DMS153 (cell line): ENCODE results near the gene VPS51.

Source experiments
- DNase-seq: peaks from one replicate; lab custom pipeline; 2025; lab: John Stamatoyannopoulos, UW

The VPS51 gene

DNA sequence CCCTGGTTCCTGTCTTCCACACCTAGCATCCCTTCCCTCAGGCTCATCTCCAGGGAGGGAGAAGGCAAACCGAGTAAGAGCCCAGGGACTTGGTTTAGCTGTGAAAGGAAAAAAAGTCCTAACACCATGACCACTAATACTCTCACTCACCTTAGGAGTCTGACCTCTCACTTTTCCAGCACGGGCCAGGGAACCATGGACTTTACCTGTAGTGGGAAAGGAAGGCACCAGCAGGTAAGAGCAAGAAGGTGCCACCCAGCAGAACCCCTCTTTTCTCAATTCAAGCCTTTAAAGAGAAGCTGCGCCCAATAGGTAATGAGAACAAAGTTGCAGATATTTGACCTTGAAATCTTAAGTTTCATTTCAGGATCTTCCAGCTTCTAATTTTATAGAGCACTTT lies 24.8 kb downstream of the VPS51 start:
- no peak for DNase-seq

DNA sequence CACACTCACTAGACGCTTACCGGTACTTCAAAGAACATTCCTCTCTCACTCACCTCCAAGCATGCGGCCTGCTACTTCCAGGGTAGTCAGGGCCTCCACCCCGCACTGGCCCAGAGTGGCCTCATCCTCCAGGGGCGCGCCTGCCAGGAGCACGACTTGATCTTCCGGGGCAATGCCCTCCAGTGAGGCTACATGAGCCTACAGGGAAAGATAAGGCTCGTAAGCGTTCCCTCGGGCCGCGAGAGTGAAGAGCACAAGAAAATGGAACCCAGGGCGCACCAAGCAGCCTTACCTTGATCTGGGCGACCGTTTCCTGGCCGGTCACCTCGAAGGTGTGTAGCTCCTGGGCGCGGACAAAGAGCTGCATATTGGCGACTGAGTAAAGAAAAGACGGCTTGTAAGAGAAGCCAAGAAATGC lies 25.4 kb downstream of the VPS51 start:
- no peak for DNase-seq

DNA sequence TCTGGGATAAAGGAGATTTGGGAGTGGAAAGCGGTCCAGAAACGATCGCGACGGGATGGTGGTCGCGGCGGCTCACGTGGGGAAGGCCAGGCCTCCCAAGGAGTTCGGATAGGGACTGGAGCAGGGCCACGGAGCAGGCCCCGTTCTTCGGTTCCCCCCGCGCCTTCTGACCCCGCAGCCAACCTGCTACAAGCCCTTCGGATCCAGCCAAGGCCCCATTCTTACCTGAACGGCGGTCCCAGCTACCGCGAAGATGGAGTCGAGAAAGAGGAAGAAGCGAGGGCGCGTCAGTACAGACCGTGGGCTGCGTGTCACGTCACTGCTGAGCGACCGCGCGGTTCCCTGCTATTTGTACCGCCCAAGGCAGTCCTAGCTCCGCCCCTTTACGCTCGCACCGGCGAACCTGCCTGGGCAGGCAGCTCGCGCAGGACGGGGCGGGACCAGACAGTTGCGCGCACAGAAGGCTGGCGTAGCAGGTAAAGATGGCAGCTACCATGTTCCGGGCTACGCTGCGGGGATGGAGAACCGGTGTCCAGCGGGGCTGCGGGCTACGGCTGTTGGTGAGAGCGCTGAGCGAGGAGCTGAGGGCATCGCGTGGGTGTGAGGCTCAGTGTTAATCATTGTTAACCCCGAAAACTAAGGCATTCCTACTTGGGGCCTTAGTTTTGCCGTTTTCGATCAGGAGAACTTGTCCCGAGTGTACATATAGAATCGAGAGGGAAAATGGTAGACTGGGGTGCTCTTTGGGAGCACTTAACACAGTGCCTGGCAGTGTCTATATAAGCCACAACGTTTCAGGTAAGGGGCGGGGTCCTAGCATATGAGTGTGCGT lies 26.1 kb downstream of the VPS51 start, which contains the start of the genes FAU and MRPL49:
TSS of gene FAU (minus strand) at position 270 of the 832 bp plus-strand sequence. CDS start 321 bp downstream, outside the sequence.
TSS of gene MRPL49 (plus strand) at position 457 of the 832 bp plus-strand sequence. CDS start at position 483, 26 bp downstream.
- peak; percentile 95 for DNase-seq

DNA sequence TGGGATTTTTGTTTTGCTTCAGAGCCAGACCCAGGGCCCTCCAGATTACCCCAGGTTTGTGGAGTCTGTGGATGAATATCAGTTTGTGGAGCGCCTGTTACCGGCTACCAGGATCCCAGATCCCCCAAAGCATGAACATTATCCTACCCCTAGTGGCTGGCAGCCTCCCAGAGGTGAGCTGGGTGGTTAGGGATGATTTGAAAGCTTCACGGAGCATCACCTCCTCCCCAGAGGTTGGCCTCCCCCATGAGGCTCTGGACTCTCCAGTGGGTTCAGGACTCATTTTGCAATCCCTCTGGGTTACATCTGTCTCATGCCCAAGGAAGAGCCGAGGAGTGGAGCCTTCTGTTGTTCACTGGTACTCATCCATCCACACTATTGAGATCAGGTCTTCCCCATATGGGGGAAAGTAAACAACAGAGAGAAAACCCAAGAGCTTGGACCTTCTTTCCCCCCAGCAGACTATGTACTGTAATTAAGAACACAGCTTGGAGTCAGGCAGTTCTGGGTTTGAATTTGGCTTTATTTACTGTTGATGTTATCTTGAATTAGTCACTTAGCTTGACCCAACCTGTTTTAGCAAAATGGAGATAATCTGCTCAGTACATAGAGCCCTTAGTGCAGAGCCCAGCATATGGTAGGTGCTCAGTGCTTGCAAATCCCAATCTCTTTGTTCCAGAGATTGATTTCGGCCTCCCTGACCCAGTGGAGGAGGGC lies 28.6 kb downstream of the VPS51 start:
- DNase-seq, result no peak

DNA sequence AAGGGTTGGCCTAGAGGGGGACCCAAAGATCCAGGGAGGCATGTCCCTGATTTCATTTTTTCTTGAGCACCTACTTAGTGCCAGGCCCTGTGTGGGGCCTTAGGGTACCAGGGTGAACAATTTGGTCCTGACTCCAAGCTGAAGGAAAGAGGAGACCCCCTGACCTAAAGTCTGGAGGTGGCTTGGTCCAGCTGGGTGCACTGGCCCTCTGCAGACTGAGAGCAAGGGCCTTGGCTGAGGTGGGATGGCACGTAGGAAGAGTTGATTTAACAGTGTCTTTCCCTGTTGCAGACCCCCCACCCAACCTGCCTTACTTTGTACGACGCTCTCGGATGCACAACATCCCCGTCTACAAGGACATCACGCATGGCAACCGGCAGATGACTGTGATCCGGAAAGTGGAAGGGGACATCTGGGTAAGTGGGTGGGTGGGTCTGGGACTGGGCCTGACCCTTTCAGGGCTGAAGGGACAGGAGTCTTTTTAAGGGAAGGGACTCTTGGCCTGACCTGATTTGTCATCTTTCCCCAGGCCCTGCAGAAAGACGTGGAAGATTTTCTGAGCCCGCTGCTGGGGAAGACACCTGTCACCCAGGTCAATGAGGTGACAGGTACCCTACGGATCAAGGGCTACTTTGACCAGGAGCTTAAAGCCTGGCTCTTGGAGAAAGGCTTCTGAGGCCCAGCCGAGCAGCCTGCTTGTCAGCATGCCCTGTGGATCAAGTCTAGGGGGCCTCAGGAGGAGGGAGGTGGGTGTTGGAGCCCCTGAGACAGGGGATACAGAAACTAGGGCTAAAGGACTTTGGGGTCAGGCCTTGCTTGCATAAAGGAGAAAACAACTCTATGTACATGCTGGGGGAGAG lies 29.4 kb downstream of the VPS51 start:
- DNase-seq, result no peak

DNA sequence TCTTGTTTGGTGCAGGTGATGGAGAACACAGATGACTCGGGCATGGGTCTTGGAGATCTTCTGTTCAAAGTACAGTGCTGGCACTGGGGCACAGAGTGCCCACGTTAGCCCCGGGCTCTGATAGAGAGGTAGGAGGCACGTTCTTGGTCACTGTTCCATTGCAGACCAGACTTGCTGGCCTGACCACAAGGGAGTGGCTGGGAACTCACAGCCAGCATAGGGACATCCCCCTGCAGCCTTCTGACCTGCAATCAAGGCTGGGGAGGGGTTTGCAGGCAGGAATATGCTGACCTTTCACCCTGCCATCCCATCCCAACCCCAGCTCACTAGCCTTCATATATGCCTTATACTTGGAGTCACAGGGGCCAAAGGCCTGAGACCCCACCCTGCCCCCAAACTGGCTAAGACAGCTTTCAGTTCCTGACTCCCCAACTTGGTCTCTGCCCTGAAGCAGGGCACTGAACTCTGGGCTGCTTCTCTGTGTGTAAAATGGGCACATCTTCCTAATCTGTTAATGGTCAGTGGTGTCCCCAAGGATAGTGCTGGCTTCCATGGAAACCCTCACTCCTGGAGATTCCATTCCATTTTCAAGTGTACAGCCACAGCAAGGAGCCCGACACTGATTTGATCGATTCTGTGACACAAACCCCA lies 30.7 kb downstream of the VPS51 start:
- DNase-seq, result no peak

DNA sequence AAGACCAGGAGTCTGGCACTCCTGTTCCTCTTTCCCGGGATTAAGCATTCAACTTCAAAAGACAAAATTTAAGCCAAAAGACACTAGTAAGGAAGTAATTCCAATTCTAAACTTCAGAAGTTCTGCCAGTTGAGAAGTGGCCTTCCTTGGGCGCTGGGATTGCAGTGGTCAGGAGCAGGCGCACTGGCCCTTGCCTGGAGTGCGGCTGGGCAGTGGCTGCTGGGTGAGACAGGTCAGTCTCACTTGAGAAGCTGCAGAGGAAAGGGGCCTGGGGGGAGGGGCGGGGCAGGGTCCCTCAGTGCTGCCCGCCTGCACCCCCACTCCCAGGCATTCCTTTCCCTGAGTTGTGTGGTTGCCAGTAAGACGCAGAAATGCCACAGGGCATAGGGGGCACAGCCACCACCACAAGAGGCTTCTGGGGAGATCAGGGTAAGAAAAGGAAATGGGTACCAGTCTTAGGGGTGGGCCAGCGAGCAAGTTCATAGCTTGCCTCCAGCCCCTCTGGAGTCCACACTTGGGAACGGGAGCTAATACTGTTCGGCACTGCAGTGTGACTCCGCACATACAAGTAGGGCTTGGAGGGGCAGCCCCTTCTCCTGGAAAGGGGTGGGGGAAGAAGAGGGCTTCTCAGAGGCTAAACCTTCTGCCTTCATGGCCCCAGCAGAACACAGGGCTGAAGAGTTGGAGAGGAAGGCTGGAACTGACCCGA lies 31.6 kb downstream of the VPS51 start:
- DNase-seq, result no peak

DNA sequence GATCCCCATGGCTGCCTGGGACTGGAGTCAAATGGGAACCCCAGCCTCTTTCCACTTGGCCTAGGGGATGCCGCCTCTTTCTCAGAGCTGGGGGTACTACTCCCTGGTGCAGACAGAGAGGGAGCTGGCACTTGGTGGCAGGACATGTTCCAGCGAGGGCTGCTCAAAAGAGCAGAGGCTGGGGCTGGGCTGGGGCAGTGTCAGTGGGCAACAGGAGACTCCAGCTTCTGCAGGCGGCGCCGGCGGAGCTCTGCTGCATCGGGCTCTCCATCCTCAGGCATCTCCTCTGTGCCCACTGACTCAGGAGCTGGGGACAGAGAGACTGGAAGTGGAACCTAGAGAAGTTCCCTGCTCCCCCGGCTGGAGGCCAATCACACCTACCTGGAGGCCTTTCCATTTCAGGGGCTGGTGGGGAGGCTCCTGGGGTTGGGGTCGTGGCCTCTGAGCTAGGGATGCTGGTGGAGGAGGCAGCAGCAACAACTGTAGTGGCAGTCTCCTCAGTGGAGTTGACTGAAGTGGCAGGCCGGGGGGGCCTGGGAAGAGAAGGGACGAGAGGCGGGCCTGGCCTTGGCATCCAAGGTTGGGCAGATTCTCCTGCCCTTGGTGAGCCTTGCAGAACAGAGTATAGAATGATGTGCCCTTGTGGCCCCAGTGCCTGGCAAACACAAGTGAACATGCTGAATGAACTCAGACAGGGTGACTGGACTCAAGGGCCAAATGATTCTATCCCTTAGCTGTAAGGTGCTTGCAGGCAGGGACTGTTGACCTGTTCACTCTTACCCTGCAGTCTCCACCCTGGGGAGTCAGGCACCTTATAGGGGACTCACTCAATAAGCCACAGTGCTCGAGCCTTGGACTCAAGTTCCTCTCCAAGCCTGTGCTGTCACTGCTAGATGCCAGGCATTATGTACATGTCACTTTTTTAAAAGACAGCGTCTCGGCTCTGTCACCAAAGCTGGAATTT lies 32.5 kb downstream of the VPS51 start:
- DNase-seq, result no peak

DNA sequence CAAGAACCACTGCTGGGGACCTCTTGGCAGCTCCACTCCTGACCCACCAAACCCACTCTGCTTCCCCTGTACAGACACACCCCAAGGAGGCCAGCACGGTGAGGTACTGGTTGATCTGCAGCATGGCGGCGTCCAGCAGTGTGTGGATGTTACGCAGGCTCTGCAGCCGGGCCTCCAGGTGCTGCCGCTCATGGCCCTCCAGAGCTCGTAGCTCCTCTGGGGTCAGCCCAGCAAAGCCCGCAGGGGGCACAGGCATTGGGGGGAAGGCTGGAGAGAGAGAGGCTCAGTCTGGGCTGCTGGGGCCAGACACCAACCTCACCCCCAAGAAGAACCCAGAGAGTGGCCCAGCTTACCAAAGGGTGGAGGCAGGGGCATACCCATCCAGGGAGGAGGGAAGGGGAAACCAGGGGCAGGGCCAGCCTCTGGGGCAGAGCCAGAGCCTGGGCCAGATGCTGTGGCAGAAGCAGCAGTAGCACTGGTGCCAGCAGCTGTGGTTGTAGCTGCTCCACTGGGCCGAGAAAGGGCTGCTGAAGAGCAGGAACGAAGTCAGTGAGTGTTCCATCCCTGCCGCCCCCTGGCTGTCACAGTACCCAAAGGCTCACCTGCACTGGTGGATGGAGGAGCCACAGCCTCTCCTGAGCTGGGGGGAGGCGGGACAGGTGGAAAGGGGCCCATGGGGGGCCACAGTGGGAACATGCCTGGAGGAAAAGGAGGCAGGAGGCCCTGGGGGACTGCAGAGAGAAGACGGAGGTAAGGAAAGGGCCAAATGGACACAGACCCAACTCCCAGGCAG lies 33.8 kb downstream of the VPS51 start:
- DNase-seq, result no peak

DNA sequence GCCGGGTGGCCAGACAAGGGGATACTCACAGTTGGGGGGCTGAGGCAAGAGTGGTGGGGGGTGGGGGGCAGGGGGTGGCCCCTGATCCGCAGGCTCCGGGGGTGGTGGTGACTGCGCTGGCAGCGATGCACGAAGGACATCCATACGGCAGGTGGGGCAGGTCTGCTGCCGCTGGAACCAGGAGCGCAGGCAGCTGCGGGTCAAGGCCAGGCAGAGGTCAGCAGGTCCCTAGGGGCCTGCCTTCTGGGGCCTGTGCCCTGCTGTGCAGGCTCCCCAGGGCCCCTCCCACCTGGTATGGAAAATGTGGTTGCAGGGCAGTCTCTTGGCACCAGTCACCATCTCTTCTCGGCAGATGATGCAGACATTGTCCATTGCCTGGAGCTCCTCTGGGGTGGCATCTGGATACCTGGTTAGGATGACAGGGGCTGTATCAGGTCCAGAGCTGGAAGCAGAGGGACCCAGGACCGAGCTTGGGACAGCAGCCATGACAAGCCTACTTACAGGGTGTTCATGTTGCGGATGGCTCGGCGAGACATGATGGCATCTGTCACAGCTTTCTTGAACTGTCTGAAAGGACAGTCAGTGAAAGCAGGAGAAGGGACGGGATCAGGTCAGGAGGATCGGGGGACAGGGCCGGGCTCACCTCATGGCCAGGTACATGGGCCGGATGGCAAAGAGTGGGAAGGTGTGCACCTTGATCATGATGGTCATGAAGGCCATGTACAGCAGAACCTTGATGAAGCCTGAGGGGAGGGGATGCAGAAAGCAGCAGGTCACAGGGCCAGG lies 34.8 kb downstream of the VPS51 start:
- DNase-seq, result no peak

DNA sequence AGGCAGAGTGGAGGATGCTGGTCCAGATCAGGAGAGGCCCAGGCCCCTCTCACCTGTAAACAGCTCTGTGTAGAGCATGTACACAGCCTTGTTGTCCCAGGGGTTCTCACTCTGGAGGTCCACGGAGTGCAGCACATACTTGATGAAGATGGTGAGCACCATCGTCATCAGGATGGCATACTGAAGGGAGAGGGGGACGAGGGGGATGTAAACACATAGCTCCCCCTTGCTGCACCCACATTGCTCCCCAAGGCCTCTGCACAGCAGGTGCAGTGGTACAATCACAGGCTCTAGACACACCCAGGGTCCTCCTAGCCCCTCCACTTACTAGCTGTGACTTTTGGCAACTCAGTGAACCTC lies 35.4 kb downstream of the VPS51 start:
- DNase-seq, result no peak

DNA sequence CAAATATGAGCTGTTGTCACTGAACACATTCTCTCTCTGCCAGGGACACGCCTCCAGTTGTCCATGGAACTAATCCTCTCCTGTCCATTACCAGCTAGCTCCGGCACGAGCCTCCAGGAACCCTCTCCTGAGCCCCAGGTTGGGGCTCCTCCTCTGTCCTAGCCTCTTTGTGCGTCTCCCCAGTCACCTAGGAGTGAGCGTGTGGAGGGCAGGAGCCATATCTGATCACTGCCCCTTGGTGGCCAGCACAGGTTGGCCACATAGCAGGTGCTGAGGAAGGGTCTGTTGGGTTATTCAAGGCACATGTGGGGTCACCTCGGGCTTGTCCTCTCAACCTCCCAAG lies 35.9 kb downstream of the VPS51 start:
- no peak for DNase-seq

DNA sequence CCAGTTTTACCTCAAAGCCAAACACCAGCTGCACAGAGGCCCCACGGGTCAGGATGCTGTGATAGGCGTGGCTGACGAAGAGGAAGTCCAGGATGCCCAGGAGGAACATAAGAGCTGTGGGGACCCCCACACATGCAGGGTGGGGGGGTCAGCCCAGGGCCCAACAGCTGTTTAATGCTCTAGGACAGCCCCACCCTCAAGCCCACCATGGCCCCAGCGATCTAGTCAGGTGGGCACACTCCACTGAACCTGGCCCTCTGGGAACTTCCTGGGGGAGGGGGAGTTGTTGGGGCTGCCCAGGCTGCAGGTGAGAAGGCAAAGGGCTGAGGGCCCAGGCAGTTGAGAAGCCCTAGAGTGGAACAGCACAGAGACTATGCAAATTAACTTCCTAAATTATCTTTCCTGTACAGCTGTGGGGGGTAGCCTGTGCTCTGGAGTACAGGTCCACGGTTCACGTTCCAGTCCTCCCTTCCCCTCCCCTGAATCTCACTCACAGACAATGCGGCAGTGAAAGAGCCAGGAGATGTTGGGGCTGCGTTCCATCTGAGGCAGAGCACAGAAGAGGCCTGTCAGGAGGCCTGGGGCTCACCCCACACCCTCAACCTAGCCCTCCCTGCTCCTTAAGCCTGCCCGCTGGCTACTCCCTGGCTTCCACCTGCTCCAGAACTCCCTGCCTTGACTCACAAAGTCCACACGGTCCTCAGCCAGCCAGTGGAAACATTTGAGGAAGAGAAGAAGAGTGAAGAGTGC lies 36.4 kb downstream of the VPS51 start:
- no peak for DNase-seq

DNA sequence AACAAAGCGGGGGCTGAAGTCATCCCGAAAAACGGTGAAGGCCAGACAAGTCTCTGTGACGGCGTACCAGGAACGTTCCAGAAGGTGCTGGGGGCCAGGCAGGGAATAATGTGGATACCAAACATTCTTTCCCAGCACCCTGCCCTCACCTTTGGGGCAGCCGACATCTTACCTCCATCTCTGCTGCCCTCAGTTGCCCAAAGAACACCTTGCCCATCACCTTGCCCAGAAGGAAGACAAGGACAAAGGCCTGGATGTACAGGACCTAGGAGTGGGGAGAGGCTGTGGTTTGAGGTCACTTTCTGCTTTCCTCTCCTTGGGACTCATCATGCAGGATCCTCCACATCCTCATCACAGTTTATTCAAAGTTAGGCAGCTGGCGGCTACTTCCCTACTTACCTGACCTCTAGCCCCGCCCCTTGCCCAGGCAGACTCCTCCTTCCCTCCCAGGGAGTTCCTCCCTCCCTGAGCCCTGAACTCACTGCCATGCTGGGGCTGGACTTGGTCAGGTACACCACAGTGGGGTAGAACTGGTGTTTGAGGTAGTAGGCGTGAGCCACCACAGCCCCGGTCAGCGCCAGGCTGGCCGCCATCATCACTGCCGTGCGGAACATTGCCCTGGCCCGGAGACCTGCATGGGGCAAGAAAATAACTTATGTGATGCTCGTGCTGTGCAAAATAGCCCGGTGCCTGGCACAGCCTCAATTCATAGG lies 37.1 kb downstream of the VPS51 start:
- peak; percentile 6 for DNase-seq

DNA sequence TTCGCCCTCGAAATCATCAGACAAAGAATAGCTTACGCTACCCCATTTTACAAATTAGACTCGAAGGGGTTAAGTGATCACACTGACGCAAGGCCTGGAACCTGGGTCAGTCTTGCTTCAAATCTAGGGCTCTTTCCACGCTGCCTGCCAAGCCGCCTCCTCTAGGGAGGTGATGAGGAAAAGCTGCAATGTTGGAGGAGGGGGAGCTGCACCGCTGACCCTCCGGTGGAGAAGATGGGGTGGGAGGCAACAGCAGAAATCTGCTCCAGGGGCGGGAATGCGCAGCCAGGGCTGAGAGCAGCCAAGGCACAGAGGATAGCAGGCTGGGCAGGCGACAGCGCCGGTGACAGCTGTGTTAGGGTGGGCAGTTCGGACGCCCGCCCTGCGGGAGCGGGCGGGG lies 37.7 kb downstream of the VPS51 start:
- no peak for DNase-seq

DNA sequence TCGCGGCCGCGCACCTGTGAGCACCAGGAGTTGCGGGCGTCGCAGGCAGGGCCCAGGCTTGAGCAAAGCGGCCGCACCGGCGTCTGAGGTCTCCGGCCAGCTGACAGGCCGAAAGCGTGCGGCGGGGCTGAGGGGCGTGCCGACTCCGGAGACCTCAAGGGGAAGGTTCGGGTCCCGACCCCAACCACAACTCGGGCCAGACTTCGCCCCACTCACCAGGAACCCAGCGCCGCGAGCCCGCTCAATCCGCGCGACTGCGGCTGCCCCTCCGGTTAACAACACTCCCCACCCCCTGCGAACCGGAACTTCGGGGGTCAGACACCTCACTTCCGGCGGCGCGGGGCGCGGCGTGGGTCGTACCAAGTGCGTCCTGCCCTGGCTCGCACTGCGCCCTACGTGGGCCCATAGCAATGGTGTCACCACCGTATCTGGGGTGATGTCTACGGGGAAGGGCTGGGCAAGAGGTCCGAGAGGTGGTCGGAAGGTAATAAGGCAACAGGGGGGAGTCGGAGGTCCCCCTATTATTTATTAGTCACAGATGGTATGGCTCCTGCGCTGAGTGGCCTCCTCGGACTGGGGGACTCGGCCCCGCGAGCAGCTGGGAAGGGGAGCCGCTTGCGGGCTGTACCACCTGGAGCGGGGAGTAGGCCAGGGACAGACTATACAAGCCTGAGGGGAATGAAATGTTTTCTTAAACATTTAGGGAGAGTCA lies 38.4 kb downstream of the VPS51 start, which contains the start of gene SYVN1:
TSS of gene SYVN1 (minus strand) at position 280 of the 712 bp plus-strand sequence. CDS start 918 bp downstream, outside the sequence.
- peak; percentile 81 for DNase-seq
